GM12878 (cell line): Measurements from ENCODE around the gene SEMA4C. TPM values are rescaled to one million over a fixed set of nuclear protein-coding genes. Genes with fewer than 3 reads are reported as not detected.

Experiments
- ASH2L ChIP-seq: fragments of 300-600, 200-600 bp; sonication (generic); IDR thresholded peaks from 2 replicates; pipeline ENCODE4 v1.6.1; 2017; ENCODE audit warnings: low read depth, mild to moderate bottlenecking, borderline replicate concordance
- BACH1 ChIP-seq: fragments of 450-650 bp; IDR thresholded peaks from 2 replicates; pipeline ENCODE4 v1.6.1; 2017; ENCODE audit warnings: mild to moderate bottlenecking, borderline replicate concordance
- BHLHE40 ChIP-seq, 2 experiments: fragments of 450-650 bp in 1 of 2; IDR thresholded peaks; 2 replicates each; pipeline ENCODE4 v1.6.1; 2011 to 2017; ENCODE audit warnings: low read depth in 2 of 2, borderline replicate concordance in 1 of 2, improper control_type of control experiment in 1 of 2, low read length in 1 of 2, mild to moderate bottlenecking in 1 of 2
- CBX3 ChIP-seq: fragments of 200-600 bp; sonication (generic); IDR thresholded peaks from 2 replicates; pipeline ENCODE4 v1.6.1; 2016; ENCODE audit warnings: low read depth, borderline replicate concordance
- ETV6 ChIP-seq, 2 experiments: fragments of 450-650 bp in 1 of 2; IDR thresholded peaks in 1 of 2; conservative IDR thresholded peaks in 1 of 2; 2 replicates each; pipeline ENCODE4 v1.6.1; 2014; ENCODE audit warnings: antibody characterized with exemption in 1 of 2, borderline replicate concordance in 1 of 2, low read depth in 1 of 2, mild to moderate bottlenecking in 1 of 2, moderate library complexity in 1 of 2
- IRF4 ChIP-seq: IDR thresholded peaks from 2 replicates; pipeline ENCODE4 v1.6.1; 2011; ENCODE audit warnings: low read depth, low read length
- KLF5 ChIP-seq: fragments of 450-650 bp; IDR thresholded peaks from 2 replicates; pipeline ENCODE4 v1.6.1; 2014; ENCODE audit warnings: mild to moderate bottlenecking; ENCODE audit not compliant: partially characterized antibody
- NR2F1 ChIP-seq: fragments of 450-650 bp; conservative IDR thresholded peaks from 2 replicates; pipeline ENCODE4 v1.6.1; 2017; ENCODE audit warnings: mild to moderate bottlenecking
- RFX5 ChIP-seq: IDR thresholded peaks from 2 replicates; pipeline ENCODE4 v1.6.1; 2011; ENCODE audit warnings: low read depth, low read length, improper control_type of control experiment
- SRF ChIP-seq, 2 experiments: IDR thresholded peaks; 2 replicates each; pipeline ENCODE4 v1.6.1; 2011; ENCODE audit warnings: low read depth in 2 of 2, low read length in 2 of 2, mild to moderate bottlenecking in 1 of 2, moderate library complexity in 1 of 2
- polyA plus RNA-seq, 11 experiments: library from polyadenylated mRNA; depleted of rRNA in 4 of 11; unstranded in 6 of 11; stranded (reverse) in 5 of 11; fragments of >200 nt; fragmentation: Nextera tagmentation in 4 of 11; fragmentation: Illumina TruSeq in 1 of 11; extraction: Ambion mirVana in 4 of 11; extraction: Trizol in 1 of 11; gene quantifications; 1 replicate in 1 of 11; 2 replicates in 10 of 11; pipeline versions ENCODE4 v1.2.1 to v1.2.3, GENCODE V29; 2011 to 2016; ENCODE audit warnings: inconsistent platforms in 2 of 11, missing spikeins in 2 of 11, low read depth in 1 of 11
- total RNA-seq, 4 experiments: library from RNA; depleted of rRNA in 3 of 4; stranded (reverse); fragments of >200 nt in 3 of 4; fragmentation: Illumina TruSeq in 1 of 4; extraction: Trizol in 1 of 4; gene quantifications; 2 replicates each; pipeline versions ENCODE4 v1.2.1 to v1.2.3, GENCODE V29; 2013 to 2021
- TF ChIP-seq, protein P1 (sequence below): fragments of 450-650 bp; conservative IDR thresholded peaks from 2 replicates; pipeline ENCODE4 v1.6.1; 2017; ENCODE audit warnings: mild to moderate bottlenecking, moderate library complexity
- TF ChIP-seq, protein P2 (sequence below): fragments of 450-650 bp; IDR thresholded peaks from 2 replicates; pipeline ENCODE4 v1.6.1; 2018; ENCODE audit warnings: mild to moderate bottlenecking, low read depth, moderate library complexity; ENCODE audit not compliant: partially characterized antibody
- TF ChIP-seq, protein P3 (sequence below): fragments of 450-650 bp; IDR thresholded peaks from 2 replicates; pipeline ENCODE4 v1.6.1; 2017; ENCODE audit warnings: antibody characterized with exemption, mild to moderate bottlenecking, moderate library complexity
- TF ChIP-seq, protein P4 (sequence below): fragments of 450-650 bp; formaldehyde crosslinking; IDR thresholded peaks from 2 replicates; pipeline ENCODE4 v1.5.0; 2022; ENCODE audit warnings: mild to moderate bottlenecking, missing genetic modification characterization

Gene SEMA4C
- total and polyA plus RNA-seq, 10 of the 15 experiments (the other 5 are each of a cell fraction or from before 2014, with no cell fraction given): 0.06 to 21.6 (median 6.8) TPM

DNA sequence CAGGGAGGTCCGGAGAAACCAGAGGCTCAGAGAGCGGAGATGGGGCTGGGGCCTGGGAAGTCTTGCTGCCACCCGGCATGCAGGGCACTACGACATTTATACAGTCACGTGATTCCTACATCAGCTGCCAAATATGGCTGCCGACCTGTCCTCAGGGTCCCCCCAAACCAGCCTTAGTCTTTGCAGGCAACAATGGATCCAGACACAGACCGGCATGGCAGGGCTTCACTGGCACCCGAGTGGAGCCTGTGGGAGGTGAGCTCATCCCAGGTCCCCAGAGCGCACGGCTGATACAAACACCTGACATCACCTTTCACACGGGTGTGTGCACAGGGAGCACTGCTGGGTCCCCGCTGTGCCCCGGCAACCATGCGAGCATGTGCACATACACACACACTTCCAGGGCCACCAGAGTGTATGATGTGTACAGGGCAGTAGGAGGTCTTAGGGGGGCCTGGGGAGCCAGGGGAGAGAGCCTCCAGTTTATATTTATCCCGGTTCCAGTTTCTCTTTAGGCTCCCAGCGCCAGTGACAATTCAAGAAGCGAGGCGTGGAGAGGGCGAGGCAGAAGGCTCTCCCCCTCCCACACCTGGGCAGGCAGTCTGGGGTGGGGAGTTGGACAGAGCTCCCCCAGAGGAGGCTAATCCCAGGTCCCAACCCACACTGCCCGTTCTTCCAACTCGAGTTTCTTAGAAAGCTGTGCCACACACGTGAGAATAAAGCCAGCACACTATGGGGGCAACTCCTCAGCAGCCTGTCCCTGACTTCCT lies 2.7 kb downstream of the SEMA4C start (continued):
- TF ChIP-seq SRF (IDR thresholded peaks at IDR 0.05; ENCODE audit: low read depth in 2 of 2, low read length in 2 of 2): 0 out of 4 replicates have a peak, but pooled peaks of 1 of the 2 experiments have one; percentile 31
- TF ChIP-seq BACH1: no peak
- TF ChIP-seq, protein P1, sequence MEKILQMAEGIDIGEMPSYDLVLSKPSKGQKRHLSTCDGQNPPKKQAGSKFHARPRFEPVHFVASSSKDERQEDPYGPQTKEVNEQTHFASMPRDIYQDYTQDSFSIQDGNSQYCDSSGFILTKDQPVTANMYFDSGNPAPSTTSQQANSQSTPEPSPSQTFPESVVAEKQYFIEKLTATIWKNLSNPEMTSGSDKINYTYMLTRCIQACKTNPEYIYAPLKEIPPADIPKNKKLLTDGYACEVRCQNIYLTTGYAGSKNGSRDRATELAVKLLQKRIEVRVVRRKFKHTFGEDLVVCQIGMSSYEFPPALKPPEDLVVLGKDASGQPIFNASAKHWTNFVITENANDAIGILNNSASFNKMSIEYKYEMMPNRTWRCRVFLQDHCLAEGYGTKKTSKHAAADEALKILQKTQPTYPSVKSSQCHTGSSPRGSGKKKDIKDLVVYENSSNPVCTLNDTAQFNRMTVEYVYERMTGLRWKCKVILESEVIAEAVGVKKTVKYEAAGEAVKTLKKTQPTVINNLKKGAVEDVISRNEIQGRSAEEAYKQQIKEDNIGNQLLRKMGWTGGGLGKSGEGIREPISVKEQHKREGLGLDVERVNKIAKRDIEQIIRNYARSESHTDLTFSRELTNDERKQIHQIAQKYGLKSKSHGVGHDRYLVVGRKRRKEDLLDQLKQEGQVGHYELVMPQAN: no peak
- TF ChIP-seq, protein P2, sequence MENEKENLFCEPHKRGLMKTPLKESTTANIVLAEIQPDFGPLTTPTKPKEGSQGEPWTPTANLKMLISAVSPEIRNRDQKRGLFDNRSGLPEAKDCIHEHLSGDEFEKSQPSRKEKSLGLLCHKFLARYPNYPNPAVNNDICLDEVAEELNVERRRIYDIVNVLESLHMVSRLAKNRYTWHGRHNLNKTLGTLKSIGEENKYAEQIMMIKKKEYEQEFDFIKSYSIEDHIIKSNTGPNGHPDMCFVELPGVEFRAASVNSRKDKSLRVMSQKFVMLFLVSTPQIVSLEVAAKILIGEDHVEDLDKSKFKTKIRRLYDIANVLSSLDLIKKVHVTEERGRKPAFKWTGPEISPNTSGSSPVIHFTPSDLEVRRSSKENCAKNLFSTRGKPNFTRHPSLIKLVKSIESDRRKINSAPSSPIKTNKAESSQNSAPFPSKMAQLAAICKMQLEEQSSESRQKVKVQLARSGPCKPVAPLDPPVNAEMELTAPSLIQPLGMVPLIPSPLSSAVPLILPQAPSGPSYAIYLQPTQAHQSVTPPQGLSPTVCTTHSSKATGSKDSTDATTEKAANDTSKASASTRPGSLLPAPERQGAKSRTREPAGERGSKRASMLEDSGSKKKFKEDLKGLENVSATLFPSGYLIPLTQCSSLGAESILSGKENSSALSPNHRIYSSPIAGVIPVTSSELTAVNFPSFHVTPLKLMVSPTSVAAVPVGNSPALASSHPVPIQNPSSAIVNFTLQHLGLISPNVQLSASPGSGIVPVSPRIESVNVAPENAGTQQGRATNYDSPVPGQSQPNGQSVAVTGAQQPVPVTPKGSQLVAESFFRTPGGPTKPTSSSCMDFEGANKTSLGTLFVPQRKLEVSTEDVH: no peak
- TF ChIP-seq BHLHE40 (IDR thresholded peaks at IDR 0.05; ENCODE audit: borderline replicate concordance in 1 of 2, low read depth in 2 of 2, low read length in 1 of 2): peak in 1 of 2 experiments; percentile 47; a peak in 2 of 4 replicates
- TF ChIP-seq, protein P3, sequence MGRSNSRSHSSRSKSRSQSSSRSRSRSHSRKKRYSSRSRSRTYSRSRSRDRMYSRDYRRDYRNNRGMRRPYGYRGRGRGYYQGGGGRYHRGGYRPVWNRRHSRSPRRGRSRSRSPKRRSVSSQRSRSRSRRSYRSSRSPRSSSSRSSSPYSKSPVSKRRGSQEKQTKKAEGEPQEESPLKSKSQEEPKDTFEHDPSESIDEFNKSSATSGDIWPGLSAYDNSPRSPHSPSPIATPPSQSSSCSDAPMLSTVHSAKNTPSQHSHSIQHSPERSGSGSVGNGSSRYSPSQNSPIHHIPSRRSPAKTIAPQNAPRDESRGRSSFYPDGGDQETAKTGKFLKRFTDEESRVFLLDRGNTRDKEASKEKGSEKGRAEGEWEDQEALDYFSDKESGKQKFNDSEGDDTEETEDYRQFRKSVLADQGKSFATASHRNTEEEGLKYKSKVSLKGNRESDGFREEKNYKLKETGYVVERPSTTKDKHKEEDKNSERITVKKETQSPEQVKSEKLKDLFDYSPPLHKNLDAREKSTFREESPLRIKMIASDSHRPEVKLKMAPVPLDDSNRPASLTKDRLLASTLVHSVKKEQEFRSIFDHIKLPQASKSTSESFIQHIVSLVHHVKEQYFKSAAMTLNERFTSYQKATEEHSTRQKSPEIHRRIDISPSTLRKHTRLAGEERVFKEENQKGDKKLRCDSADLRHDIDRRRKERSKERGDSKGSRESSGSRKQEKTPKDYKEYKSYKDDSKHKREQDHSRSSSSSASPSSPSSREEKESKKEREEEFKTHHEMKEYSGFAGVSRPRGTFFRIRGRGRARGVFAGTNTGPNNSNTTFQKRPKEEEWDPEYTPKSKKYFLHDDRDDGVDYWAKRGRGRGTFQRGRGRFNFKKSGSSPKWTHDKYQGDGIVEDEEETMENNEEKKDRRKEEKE: no peak
- no peak for TF ChIP-seq ETV6 (conservative IDR thresholded peaks at IDR 0.05 in 1 of 2, IDR thresholded peaks at IDR 0.05 in 1 of 2; ENCODE audit: borderline replicate concordance in 1 of 2, low read depth in 1 of 2)
- TF ChIP-seq CBX3: no peak
- no peak for TF ChIP-seq NR2F1
- no peak for TF ChIP-seq IRF4
- no peak for TF ChIP-seq RFX5
- TF ChIP-seq, protein P4, sequence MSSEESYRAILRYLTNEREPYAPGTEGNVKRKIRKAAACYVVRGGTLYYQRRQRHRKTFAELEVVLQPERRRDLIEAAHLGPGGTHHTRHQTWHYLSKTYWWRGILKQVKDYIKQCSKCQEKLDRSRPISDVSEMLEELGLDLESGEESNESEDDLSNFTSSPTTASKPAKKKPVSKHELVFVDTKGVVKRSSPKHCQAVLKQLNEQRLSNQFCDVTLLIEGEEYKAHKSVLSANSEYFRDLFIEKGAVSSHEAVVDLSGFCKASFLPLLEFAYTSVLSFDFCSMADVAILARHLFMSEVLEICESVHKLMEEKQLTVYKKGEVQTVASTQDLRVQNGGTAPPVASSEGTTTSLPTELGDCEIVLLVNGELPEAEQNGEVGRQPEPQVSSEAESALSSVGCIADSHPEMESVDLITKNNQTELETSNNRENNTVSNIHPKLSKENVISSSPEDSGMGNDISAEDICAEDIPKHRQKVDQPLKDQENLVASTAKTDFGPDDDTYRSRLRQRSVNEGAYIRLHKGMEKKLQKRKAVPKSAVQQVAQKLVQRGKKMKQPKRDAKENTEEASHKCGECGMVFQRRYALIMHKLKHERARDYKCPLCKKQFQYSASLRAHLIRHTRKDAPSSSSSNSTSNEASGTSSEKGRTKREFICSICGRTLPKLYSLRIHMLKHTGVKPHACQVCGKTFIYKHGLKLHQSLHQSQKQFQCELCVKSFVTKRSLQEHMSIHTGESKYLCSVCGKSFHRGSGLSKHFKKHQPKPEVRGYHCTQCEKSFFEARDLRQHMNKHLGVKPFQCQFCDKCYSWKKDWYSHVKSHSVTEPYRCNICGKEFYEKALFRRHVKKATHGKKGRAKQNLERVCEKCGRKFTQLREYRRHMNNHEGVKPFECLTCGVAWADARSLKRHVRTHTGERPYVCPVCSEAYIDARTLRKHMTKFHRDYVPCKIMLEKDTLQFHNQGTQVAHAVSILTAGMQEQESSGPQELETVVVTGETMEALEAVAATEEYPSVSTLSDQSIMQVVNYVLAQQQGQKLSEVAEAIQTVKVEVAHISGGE (CRISPR knock-in tag): no peak
- TF ChIP-seq KLF5: no peak
- TF ChIP-seq ASH2L: no peak
